Activated T-cell treated with anti-CD3 and anti-CD28 coated beads, Interleukin-2, amount 50 U/mL, for 4 hours (primary cell): ENCODE results near the gene KCTD14. TPM values are rescaled to one million over a fixed set of nuclear protein-coding genes. Genes with fewer than 3 reads are reported as not detected.
"Not testable (repeated sequence)": the region's sequence is repeated elsewhere in the genome, so short reads cannot be mapped to it uniquely, and the experiment has no call there.

Experiments
- ATAC-seq, 2 donors: fragments of 200-7000 bp; cut with Tn5 transposase; one replicate each; pipeline ENCODE4 v1.10.0; 2021
- DNase-seq: peaks from one replicate; pipeline ENCODE4 v3.0.0-alpha.2; 2020
- H3K27me3 Mint-ChIP-seq: one replicate; pipeline ENCODE4 v1.8.0; 2021; ENCODE audit warnings: low read depth, mixed read lengths
- H3K36me3 Mint-ChIP-seq: one replicate; pipeline ENCODE4 v1.8.0; 2022; ENCODE audit warnings: mixed read lengths; ENCODE audit not compliant: insufficient read depth
- H3K4me1 Mint-ChIP-seq: one replicate; pipeline ENCODE4 v1.8.0; 2021; ENCODE audit warnings: low read depth, mixed read lengths
- H3K4me3 Mint-ChIP-seq: one replicate; pipeline ENCODE4 v1.8.0; 2021; ENCODE audit warnings: mild to moderate bottlenecking, moderate library complexity, mixed read lengths
- H3K9me3 Mint-ChIP-seq: one replicate; pipeline ENCODE4 v1.8.0; 2021; ENCODE audit warnings: mixed read lengths
- total RNA-seq, 3 donors: library from RNA; stranded (reverse); gene quantifications; one replicate each; pipeline ENCODE4 v1.2.1, GENCODE V29; 2021

The KCTD14 gene
- total RNA-seq, 3 donors from 2014 or later, result 0.38 to 0.45 TPM; not detected in 1

GRCh38 chr11:78023426-78023825 lies 350 bp upstream of the KCTD14 start:
- no peaks in the 10 kb centered on the region for H3K36me3 Mint-ChIP-seq
- H3K4me1 Mint-ChIP-seq, result no peaks in the 10 kb centered on the region
- ATAC-seq (no peak), DNase-seq (no peak)
- H3K27me3 Mint-ChIP-seq, result peaks cover 18% of the 10 kb centered on the region
- no peak overlapping the region for H3K4me3 Mint-ChIP-seq
- H3K9me3 Mint-ChIP-seq, result no peaks in the 10 kb centered on the region

- no peaks in the 10 kb centered on the region for H3K36me3 Mint-ChIP-seq
- DNase-seq (no peak), ATAC-seq (no peak)
- H3K4me3 Mint-ChIP-seq, result no peak overlapping the region
- H3K9me3 Mint-ChIP-seq, result no peaks in the 10 kb centered on the region
- peaks cover 18% of the 10 kb centered on the region for H3K27me3 Mint-ChIP-seq
- no peaks in the 10 kb centered on the region for H3K4me1 Mint-ChIP-seq
Measured at GRCh38 chr11:78021611-78022010, 1.5 kb downstream of the KCTD14 start.

GRCh38 chr11:78020246-78020645 lies 2.8 kb downstream of the KCTD14 start:
- no peak for ATAC-seq
- H3K27me3 Mint-ChIP-seq, result peaks cover 18% of the 10 kb centered on the region
- no peak overlapping the region for H3K4me3 Mint-ChIP-seq
- no peaks in the 10 kb centered on the region for H3K36me3 Mint-ChIP-seq
- DNase-seq, result no peak
- H3K4me1 Mint-ChIP-seq, result no peaks in the 10 kb centered on the region
- H3K9me3 Mint-ChIP-seq, result no peaks in the 10 kb centered on the region

GRCh38 chr11:78019808-78020207 lies 3.3 kb downstream of the KCTD14 start:
- no peaks in the 10 kb centered on the region for H3K9me3 Mint-ChIP-seq
- H3K4me1 Mint-ChIP-seq, result no peaks in the 10 kb centered on the region
- H3K36me3 Mint-ChIP-seq, result no peaks in the 10 kb centered on the region
- no peak for ATAC-seq
- no peak overlapping the region for H3K4me3 Mint-ChIP-seq
- no peak for DNase-seq
- peaks cover 18% of the 10 kb centered on the region for H3K27me3 Mint-ChIP-seq

GRCh38 chr11:78015878-78016277 lies 7.2 kb downstream of the KCTD14 start:
- Mint-ChIP-seq H3K36me3 (no peaks in the 10 kb centered on the region), H3K4me1 (no peaks in the 10 kb centered on the region), H3K27me3 (no peaks in the 10 kb centered on the region), H3K4me3 (no peak overlapping the region), H3K9me3 (no peaks in the 10 kb centered on the region)
- DNase-seq (no peak), ATAC-seq (no peak)

GRCh38 chr11:78014937-78015520 lies 8.0 kb downstream of the KCTD14 start:
- not testable (repeated sequence) for ATAC-seq, H3K4me3 Mint-ChIP-seq, H3K4me1 Mint-ChIP-seq, H3K36me3 Mint-ChIP-seq, DNase-seq, H3K27me3 Mint-ChIP-seq, H3K9me3 Mint-ChIP-seq

GRCh38 chr11:78011301-78011700 lies 11.8 kb downstream of the KCTD14 start:
- Mint-ChIP-seq H3K4me3 (no peak overlapping the region), H3K27me3 (no peaks in the 10 kb centered on the region), H3K4me1 (no peaks in the 10 kb centered on the region), H3K9me3 (no peaks in the 10 kb centered on the region), H3K36me3 (no peaks in the 10 kb centered on the region)
- ATAC-seq (no peak), DNase-seq (no peak)

- ATAC-seq (no peak), DNase-seq (no peak)
- no peak overlapping the region for H3K4me3 Mint-ChIP-seq
- no peaks in the 10 kb centered on the region for H3K4me1 Mint-ChIP-seq
- H3K9me3 Mint-ChIP-seq, result no peaks in the 10 kb centered on the region
- H3K36me3 Mint-ChIP-seq, result no peaks in the 10 kb centered on the region
- H3K27me3 Mint-ChIP-seq, result no peaks in the 10 kb centered on the region
Measured at GRCh38 chr11:78010755-78011154, 12.3 kb downstream of the KCTD14 start.

- H3K27me3 Mint-ChIP-seq, result no peaks in the 10 kb centered on the region
- ATAC-seq, result no peak
- no peaks in the 10 kb centered on the region for H3K36me3 Mint-ChIP-seq
- H3K9me3 Mint-ChIP-seq, result no peaks in the 10 kb centered on the region
- no peak for DNase-seq
- H3K4me3 Mint-ChIP-seq, result no peak overlapping the region
- H3K4me1 Mint-ChIP-seq, result no peaks in the 10 kb centered on the region
Measured at GRCh38 chr11:78010304-78010703, 12.8 kb downstream of the KCTD14 start.

- Mint-ChIP-seq H3K4me1 (no peaks in the 10 kb centered on the region), H3K36me3 (no peaks in the 10 kb centered on the region), H3K4me3 (no peak overlapping the region), H3K27me3 (peaks cover 2% of the 10 kb centered on the region), H3K9me3 (no peaks in the 10 kb centered on the region)
- no peak for DNase-seq
- ATAC-seq, result no peak
Measured at GRCh38 chr11:78009062-78009461, 14.0 kb downstream of the KCTD14 start.

GRCh38 chr11:78000193-78000592 lies 22.9 kb downstream of the KCTD14 start:
- H3K4me1 Mint-ChIP-seq, result peaks cover 7% of the 10 kb centered on the region
- peaks cover 2% of the 10 kb centered on the region for H3K27me3 Mint-ChIP-seq
- H3K4me3 Mint-ChIP-seq, result no peak overlapping the region
- H3K36me3 Mint-ChIP-seq, result no peaks in the 10 kb centered on the region
- peak; percentile 25 for DNase-seq
- ATAC-seq, result peak; percentile 84 to 87
- no peaks in the 10 kb centered on the region for H3K9me3 Mint-ChIP-seq

GRCh38 chr11:77999446-78000030 lies 23.5 kb downstream of the KCTD14 start:
- no peak for DNase-seq
- no peaks in the 10 kb centered on the region for H3K9me3 Mint-ChIP-seq
- no peak overlapping the region for H3K4me3 Mint-ChIP-seq
- no peaks in the 10 kb centered on the region for H3K36me3 Mint-ChIP-seq
- no peaks in the 10 kb centered on the region for H3K27me3 Mint-ChIP-seq
- ATAC-seq, result no peak
- H3K4me1 Mint-ChIP-seq, result peaks cover 10% of the 10 kb centered on the region

- H3K36me3 Mint-ChIP-seq, result peaks cover 2% of the 10 kb centered on the region
Measured at GRCh38 chr11:77994434-77995362, 28.4 kb downstream of the KCTD14 start, which contains the start of gene INTS4. Gene INTS4 (minus strand): TSS chr11:77994668. CDS start chr11:77994643, 25 bp downstream.

GRCh38 chr11:77993902-77994301 lies 29.2 kb downstream of the KCTD14 start:
- H3K4me1 Mint-ChIP-seq, result peaks cover 21% of the 10 kb centered on the region
- H3K9me3 Mint-ChIP-seq, result no peaks in the 10 kb centered on the region
- peaks cover 2% of the 10 kb centered on the region for H3K36me3 Mint-ChIP-seq
- H3K27me3 Mint-ChIP-seq, result no peaks in the 10 kb centered on the region
- H3K4me3 Mint-ChIP-seq, result peak overlapping the region; percentile 93
- no peak for ATAC-seq
- DNase-seq, result no peak

More at GRCh38 chr11:77994434-77995362, 28.4 kb downstream of the KCTD14 start, which contains the start of gene INTS4:
- H3K9me3 Mint-ChIP-seq, result no peaks in the 10 kb centered on the region
- H3K4me1 Mint-ChIP-seq, result peaks cover 21% of the 10 kb centered on the region
- peak within 1 kb of the TSS; percentile 93 for H3K4me3 Mint-ChIP-seq
- no peaks in the 10 kb centered on the region for H3K27me3 Mint-ChIP-seq
- ATAC-seq (peak; percentile 99), DNase-seq (peak; percentile 94)
